Prostate gland (tissue), 2 donors: ENCODE data around the gene EEF1G.

Experiments used
- CTCF ChIP-seq, 4 experiments: fragments of 200-600 bp in 2 of 4; fragments of 450-650 bp in 2 of 4; sonication (generic) in 2 of 4; IDR thresholded peaks; 1 replicate in 3 of 4; 2 replicates in 1 of 4; pipeline ENCODE4 v1.5.1; 2016 to 2019; ENCODE audit warnings: antibody characterized with exemption in 4 of 4, mild to moderate bottlenecking in 2 of 4, moderate library complexity in 2 of 4
- POLR2A ChIP-seq: fragments of 450-650 bp; IDR thresholded peaks from one replicate; pipeline ENCODE4 v1.6.1; 2016; ENCODE audit warnings: antibody characterized with exemption, mild to moderate bottlenecking
- POLR2AphosphoS5 ChIP-seq: sonication (generic); formaldehyde crosslinking; IDR thresholded peaks from one replicate; pipeline ENCODE4 v1.6.1; 2017; ENCODE audit warnings: antibody characterized with exemption

GRCh38 chr11:62542750-62543567 lies 30.7 kb downstream of the EEF1G start:
- TF ChIP-seq POLR2A (no peak), CTCF (IDR thresholded peaks at IDR 0.05) (peak; percentile 98 to 99 (median 98)), POLR2AphosphoS5 (peak; percentile 57)
